Kidney (tissue), 14 donors: ENCODE measurements around the gene PCDHGA7. TPM values are rescaled to one million over a fixed set of nuclear protein-coding genes. Genes with fewer than 3 reads are reported as not detected.

Experiments used
- DNase-seq, 5 donors: peaks; one replicate each; pipeline ENCODE4 v3.0.0-alpha.2; 2013 to 2020
- FAIRE-seq: peaks from 2 replicates; lab custom pipeline; 2012; peaks lifted over from hg19 to GRCh38; lab: Jason Lieb, UNC
- H3K27ac ChIP-seq, 2 donors: one replicate each; pipeline ENCODE4 v1.7.0; 2013; ENCODE audit warnings: low read depth in 2 of 2, low read length in 2 of 2, inconsistent platforms in 1 of 2
- H3K27me3 ChIP-seq: one replicate; pipeline ENCODE4 v1.7.1; 2013; ENCODE audit warnings: low read length, inconsistent platforms; ENCODE audit not compliant: control insufficient read depth, insufficient read depth
- H3K36me3 ChIP-seq, 3 donors: one replicate each; pipeline versions ENCODE4 v1.7.0 to v1.7.1; 2013; ENCODE audit warnings: low read length in 3 of 3, control low read depth in 1 of 3, inconsistent platforms in 1 of 3; ENCODE audit not compliant: insufficient read depth in 3 of 3, control insufficient read depth in 2 of 3
- H3K4me1 ChIP-seq, 3 donors: one replicate each; pipeline versions ENCODE4 v1.7.0 to v1.7.1; 2013; ENCODE audit warnings: low read length in 3 of 3, inconsistent platforms in 1 of 3, low read depth in 1 of 3; ENCODE audit not compliant: control insufficient read depth in 2 of 3, insufficient read depth in 2 of 3
- H3K4me3 ChIP-seq, 3 donors: one replicate each; pipeline versions ENCODE4 v1.7.0 to v1.8.1; 2013; ENCODE audit warnings: low read length in 3 of 3, control low read depth in 1 of 3, inconsistent platforms in 1 of 3
- H3K9ac ChIP-seq, 3 donors: one replicate each; pipeline versions ENCODE4 v1.7.0 to v1.7.1; 2013; ENCODE audit warnings: low read length in 3 of 3, control low read depth in 1 of 3, inconsistent platforms in 1 of 3
- H3K9me3 ChIP-seq, 3 donors: one replicate each; pipeline versions ENCODE4 v1.7.0 to v1.7.1; 2013; ENCODE audit warnings: low read length in 3 of 3, control low read depth in 1 of 3, inconsistent platforms in 1 of 3; ENCODE audit not compliant: control insufficient read depth in 2 of 3, insufficient read depth in 1 of 3
- CTCF ChIP-seq: IDR thresholded peaks from 3 replicates; pipeline ENCODE4 v1.5.1; 2012; ENCODE audit warnings: mild to moderate bottlenecking, moderate library complexity, borderline replicate concordance; ENCODE audit not compliant: insufficient read depth; ENCODE audit errors: extremely low read depth
- intact Hi-C: fragments of 100-400 bp; cut with DNase I; formaldehyde crosslinking; loops from one replicate; pipeline ENCODE4 v1.11.1; 2022
- polyA plus RNA-seq: library from polyadenylated mRNA; stranded (reverse); fragments of 350-450 nt; fragmentation: Illumina TruSeq; extraction: RNeasy Lipid Tissue Mini Kit (QIAGEN cat#74804); gene quantifications from one replicate; pipeline ENCODE4 v1.2.3, GENCODE V29; 2014; ENCODE audit warnings: low read depth, low replicate concordance; ENCODE audit not compliant: insufficient read depth
- total RNA-seq: library from RNA; stranded (reverse); fragmentation: NEBNext Ultra II Directional; extraction: Animal tissue kit (Norgen Biotek cat#: 25700); gene quantifications from one replicate; pipeline ENCODE4 v1.2.1, GENCODE V29; 2021
- donor health status: control.
- donor health status: control.
- donor health status: control.
- donor health status: control.
- donor health status: control.
- donor health status: DM: yes; HTN: yes; CAD: no.
- donor health status: Normal renal cell carcinoma (clear cell type).

Gene PCDHGA7
- total and polyA plus RNA-seq, 2 donors from 2014 or later = 0.49 to 4.1 TPM

DNA sequence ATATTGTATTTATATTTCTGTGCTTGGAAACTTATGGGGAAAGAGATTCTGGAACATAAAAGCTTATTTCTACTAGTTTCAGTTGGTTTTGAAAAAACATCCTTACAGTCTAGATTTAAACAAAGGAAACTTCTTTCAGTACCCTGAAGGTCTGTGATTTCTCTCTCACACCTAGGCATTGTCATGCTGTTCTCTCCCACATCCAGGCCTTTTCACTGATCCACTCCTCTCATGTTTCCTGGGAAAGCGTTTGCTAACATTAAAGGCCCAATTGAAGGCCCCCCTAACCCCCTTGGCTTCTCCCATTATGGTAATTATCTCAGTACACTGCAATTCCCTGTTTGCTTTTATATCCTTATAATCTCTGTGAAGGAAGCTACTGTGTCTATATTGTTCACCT, 39.8 kb upstream of the PCDHGA7 start:
- Histone ChIP-seq H3K27me3 (no peaks in the 10 kb centered on the region), H3K9ac (no peak overlapping the region), H3K36me3 (no peaks in the 10 kb centered on the region), H3K4me3 (no peak overlapping the region), H3K9me3 (peaks cover 2 to 59% (median 25%) of the 10 kb centered on the region in 3 donors), H3K27ac (no peak overlapping the region), H3K4me1 (no peaks in the 10 kb centered on the region)
- no peak for DNase-seq
- no peak for FAIRE-seq
- TF ChIP-seq CTCF = no peak
- intact Hi-C loops = no loop called here

DNA sequence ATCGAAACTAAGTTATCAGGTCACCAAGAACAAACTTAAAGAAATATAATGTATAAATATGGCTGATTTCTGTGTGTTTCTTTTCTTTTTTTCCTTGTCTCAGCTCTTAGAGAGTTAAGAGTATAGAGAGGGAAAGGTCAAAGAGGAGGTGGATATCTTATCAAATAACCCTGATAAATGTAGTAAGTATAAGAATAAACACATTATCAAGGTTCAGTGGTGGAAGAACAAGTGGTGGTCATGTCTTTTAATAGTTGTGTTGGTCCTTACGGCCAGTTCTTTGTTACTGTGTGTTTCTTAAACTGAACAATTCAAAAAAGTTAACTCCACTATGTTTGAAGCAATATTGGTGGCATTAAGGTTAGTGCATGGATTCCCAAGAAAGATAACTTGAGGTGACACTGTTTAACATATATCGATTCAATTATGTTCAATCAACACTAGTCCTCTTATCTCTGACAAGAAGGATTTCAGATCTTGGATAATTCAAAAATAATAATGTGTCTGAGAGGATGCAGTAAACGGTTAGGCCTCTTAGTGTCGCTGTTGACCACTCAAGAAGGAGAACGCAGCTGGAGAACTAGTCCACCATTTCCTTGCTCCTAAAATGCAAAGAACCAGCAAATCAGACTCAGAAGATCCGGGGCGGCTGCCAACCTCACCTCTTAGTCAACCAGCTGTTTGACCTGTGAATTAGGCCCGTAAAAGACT, 39.1 kb upstream of the PCDHGA7 start, which contains the start of gene PCDHGA3:
Gene PCDHGA3, plus strand, starts transcription at position 588 of the 711 bp plus-strand sequence. CDS start 205 bp downstream, outside the sequence.
- DNase-seq = peak in 2 of 5 donors; percentile 19 to 28
- no peak for FAIRE-seq
- no peak within 1 kb of the TSS for H3K9ac ChIP-seq
- H3K4me3 ChIP-seq = peak within 1 kb of the TSS in 2 of 3 donors; percentile 40 to 41
- peaks cover 2 to 53% (median 19%) of the 10 kb centered on the region in 3 donors for H3K9me3 ChIP-seq
- H3K36me3 ChIP-seq = no peaks in the 10 kb centered on the region
- intact Hi-C loops = no loop called here
- H3K27me3 ChIP-seq = no peaks in the 10 kb centered on the region
- H3K4me1 ChIP-seq = no peaks in the 10 kb centered on the region
- H3K27ac ChIP-seq = no peak within 1 kb of the TSS
- no peak for TF ChIP-seq CTCF

DNA sequence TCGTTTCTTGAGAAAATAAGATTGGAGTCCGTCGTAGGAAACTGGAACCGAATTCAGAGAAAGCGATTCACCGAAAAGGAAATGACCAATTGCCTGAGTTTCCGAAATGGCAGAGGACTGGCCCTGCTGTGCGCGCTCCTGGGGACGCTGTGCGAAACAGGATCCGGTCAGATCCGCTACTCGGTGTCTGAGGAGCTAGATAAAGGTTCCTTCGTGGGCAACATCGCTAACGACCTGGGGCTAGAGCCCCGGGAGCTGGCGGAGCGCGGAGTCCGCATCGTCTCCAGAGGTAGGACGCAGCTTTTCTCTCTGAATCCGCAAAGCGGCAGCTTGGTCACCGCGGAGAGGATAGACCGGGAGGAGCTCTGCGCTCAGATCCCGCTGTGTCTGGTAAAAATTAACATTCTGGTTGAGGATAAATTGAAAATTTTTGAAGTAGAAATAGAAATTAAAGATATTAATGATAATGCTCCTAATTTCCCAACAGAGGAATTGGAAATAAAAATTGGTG, 38.5 kb upstream of the PCDHGA7 start:
- Histone ChIP-seq H3K36me3 (no peaks in the 10 kb centered on the region), H3K9ac (no peak overlapping the region), H3K9me3 (peaks cover 2 to 52% (median 16%) of the 10 kb centered on the region in 3 donors), H3K4me1 (no peaks in the 10 kb centered on the region), H3K27me3 (no peaks in the 10 kb centered on the region), H3K4me3 (peak overlapping the region in 2 of 3 donors; percentile 40 to 41), H3K27ac (no peak overlapping the region)
- intact Hi-C loops = no loop called here
- no peak for FAIRE-seq
- TF ChIP-seq CTCF = no peak
- DNase-seq = no peak
